HG03045 (cell line): ENCODE data around the gene BMP2K.

Experiments used
- ATAC-seq: cut with Tn5 transposase; IDR thresholded peaks from one replicate; pipeline ENCODE4 v1.9.1; 2021; ENCODE audit warnings: mild to moderate bottlenecking, moderate library complexity; ENCODE audit not compliant: unreplicated experiment

The BMP2K gene

GRCh38 chr4:78923464-78924312, 147.5 kb downstream of the BMP2K start:
- no peak for ATAC-seq

GRCh38 chr4:78926826-78927225, 150.7 kb downstream of the BMP2K start:
- no peak for ATAC-seq

- no peak for ATAC-seq
These were observed 152.7 kb downstream of the BMP2K start for GRCh38 chr4:78928835-78929234.

- no peak for ATAC-seq
These were observed 154.0 kb downstream of the BMP2K start for GRCh38 chr4:78930016-78930629.

- ATAC-seq, result no peak
These were observed 160.8 kb downstream of the BMP2K start for GRCh38 chr4:78936989-78937388.

- no peak for ATAC-seq
These were observed 161.7 kb downstream of the BMP2K start for GRCh38 chr4:78937837-78938236.

- no peak for ATAC-seq
These were observed 162.3 kb downstream of the BMP2K start for GRCh38 chr4:78938474-78938867.

GRCh38 chr4:78938868-78939666, 162.9 kb downstream of the BMP2K start, which contains the start of gene PAQR3:
PAQR3 (minus strand) TSS chr4:78939438; CDS start chr4:78939224, 214 bp downstream.
- peak; percentile 98 for ATAC-seq

- ATAC-seq, result peak; percentile 20
These were observed 163.5 kb downstream of the BMP2K start for GRCh38 chr4:78939667-78940008.

GRCh38 chr4:78940752-78941151, 164.6 kb downstream of the BMP2K start:
- no peak for ATAC-seq

GRCh38 chr4:78944381-78944780, 168.2 kb downstream of the BMP2K start:
- no peak for ATAC-seq

- ATAC-seq, result no peak
These were observed 169.6 kb downstream of the BMP2K start for GRCh38 chr4:78945651-78946179.

GRCh38 chr4:78949735-78950134, 173.6 kb downstream of the BMP2K start:
- no peak for ATAC-seq

- no peak for ATAC-seq
These were observed 175.8 kb downstream of the BMP2K start for GRCh38 chr4:78951862-78952472.

- no peak for ATAC-seq
These were observed 177.1 kb downstream of the BMP2K start for GRCh38 chr4:78953231-78953630.

GRCh38 chr4:78953769-78954666, 177.9 kb downstream of the BMP2K start:
- no peak for ATAC-seq

GRCh38 chr4:78956975-78957374, 180.8 kb downstream of the BMP2K start:
- no peak for ATAC-seq

- ATAC-seq, result no peak
These were observed 184.8 kb downstream of the BMP2K start for GRCh38 chr4:78960926-78961325.
